Hepatocyte (in vitro differentiated cells): ENCODE results near the gene UNC13D. TPM values are rescaled to one million over a fixed set of nuclear protein-coding genes. Genes with fewer than 3 reads are reported as not detected.

Source experiments
- DNase-seq: peaks from one replicate; pipeline ENCODE4 v3.0.0-alpha.2; 2016; ENCODE audit warnings: low spot score
- H2AFZ ChIP-seq: fragments of 200-600 bp; sonication (generic); 2 replicates; pipeline ENCODE4 v1.6.0; 2016; ENCODE audit warnings: antibody characterized with exemption, mild to moderate bottlenecking
- H3K27ac ChIP-seq: fragments of 200-600 bp; sonication (generic); 2 replicates; pipeline ENCODE4 v1.5.1; 2016; ENCODE audit warnings: mild to moderate bottlenecking
- H3K27me3 ChIP-seq: fragments of 200-600 bp; sonication (generic); 2 replicates; pipeline ENCODE4 v1.6.1; 2016
- H3K36me3 ChIP-seq: fragments of 200-600 bp; sonication (generic); replicated peaks from 2 replicates; pipeline ENCODE4 v1.5.1; 2016; ENCODE audit warnings: low read depth; ENCODE audit not compliant: insufficient read depth
- H3K4me1 ChIP-seq: fragments of 200-600 bp; sonication (generic); 2 replicates; pipeline ENCODE4 v1.5.1; 2016; ENCODE audit warnings: mild to moderate bottlenecking, moderate library complexity; ENCODE audit not compliant: insufficient read depth
- H3K4me2 ChIP-seq: fragments of 200-600 bp; sonication (generic); 2 replicates; pipeline ENCODE4 v1.6.0; 2016
- H3K4me3 ChIP-seq: fragments of 200-600 bp; sonication (generic); 2 replicates; pipeline ENCODE4 v1.5.1; 2016; ENCODE audit warnings: mild to moderate bottlenecking
- H3K79me2 ChIP-seq: fragments of 200-600 bp; sonication (generic); 2 replicates; pipeline ENCODE4 v1.6.0; 2017; ENCODE audit warnings: mild to moderate bottlenecking
- H3K9me2 ChIP-seq: fragments of 200-600 bp; sonication (generic); replicated peaks from 2 replicates; pipeline ENCODE4 v1.6.0; 2017; ENCODE audit warnings: mild to moderate bottlenecking; ENCODE audit not compliant: insufficient read depth
- H3K9me3 ChIP-seq: fragments of 200-600 bp; sonication (generic); 2 replicates; pipeline ENCODE4 v1.5.1; 2016; ENCODE audit warnings: low read depth, mild to moderate bottlenecking
- H4K20me1 ChIP-seq: fragments of 200-600 bp; sonication (generic); 2 replicates; pipeline ENCODE4 v1.6.0; 2016; ENCODE audit warnings: mild to moderate bottlenecking; ENCODE audit not compliant: insufficient read depth, poor library complexity, severe bottlenecking
- CTCF ChIP-seq: fragments of 200-600 bp; sonication (generic); IDR thresholded peaks from 2 replicates; pipeline ENCODE4 v1.5.1; 2016; ENCODE audit warnings: antibody characterized with exemption, mild to moderate bottlenecking; ENCODE audit not compliant: poor library complexity
- EZH2 ChIP-seq: fragments of 200-600 bp; sonication (generic); IDR thresholded peaks from 2 replicates; pipeline ENCODE4 v1.6.1; 2016; ENCODE audit warnings: antibody characterized with exemption, mild to moderate bottlenecking, borderline replicate concordance
- EZH2phosphoT487 ChIP-seq: fragments of 200-600 bp; sonication (generic); IDR thresholded peaks from one replicate; pipeline ENCODE4 v1.6.1; 2018; ENCODE audit warnings: antibody characterized with exemption, mild to moderate bottlenecking, low read depth, moderate library complexity; ENCODE audit not compliant: unreplicated experiment, severe bottlenecking
- whole genome bisulfite sequencing: methylation state at CpG from one replicate; pipeline ENCODE4 v1.1.6; 2016; ENCODE audit warnings: low lambda C conversion rate; ENCODE audit errors: missing lambda C conversion rate; 5-methylcytosine and 5-hydroxymethylcytosine counted together
- polyA plus RNA-seq: library from polyadenylated mRNA; unstranded; fragments of >200 nt; fragmentation: Nextera tagmentation; extraction: Ambion mirVana; gene quantifications from 2 replicates; pipeline ENCODE4 v1.2.1, GENCODE V29; 2016
- total RNA-seq: library from RNA; depleted of rRNA; stranded (reverse); fragments of >200 nt; gene quantifications from 2 replicates; pipeline ENCODE4 v1.2.3, GENCODE V29; 2014

Gene UNC13D
- total and polyA plus RNA-seq, 2 experiments from 2014 or later, result 2.2 to 8.8 TPM

- Histone ChIP-seq H3K9me2 (no peaks in the 10 kb centered on the region), H3K4me2 (no peak overlapping the region), H3K9me3 (no peaks in the 10 kb centered on the region), H3K4me1 (peaks cover 21% of the 10 kb centered on the region), H3K79me2 (peaks cover 19% of the 10 kb centered on the region), H4K20me1 (no peaks in the 10 kb centered on the region), H3K4me3 (no peak overlapping the region), H3K27ac (no peak overlapping the region), H3K36me3 (no peaks in the 10 kb centered on the region), H2AFZ (no peak overlapping the region), H3K27me3 (no peaks in the 10 kb centered on the region)
- WGBS, result 97% methylated on average over 11 of the region's 11 CpGs
- DNase-seq, result no peak
- TF ChIP-seq EZH2phosphoT487 (no peak), EZH2 (no peak), CTCF (no peak)
Measured at GRCh38 chr17:75849279-75849646, 5.1 kb upstream of the UNC13D start.

GRCh38 chr17:75848523-75849278, 4.5 kb upstream of the UNC13D start:
- peaks cover 22% of the 10 kb centered on the region for H3K4me1 ChIP-seq

GRCh38 chr17:75847614-75848522, 3.7 kb upstream of the UNC13D start:
- no peak overlapping the region for H3K4me3 ChIP-seq
- no peaks in the 10 kb centered on the region for H3K9me3 ChIP-seq
- WGBS, result 91% methylated on average over 24 of the region's 25 CpGs
- no peak for TF ChIP-seq CTCF
- TF ChIP-seq EZH2, result no peak
- TF ChIP-seq EZH2phosphoT487, result no peak
- no peaks in the 10 kb centered on the region for H3K9me2 ChIP-seq
- peaks cover 7% of the 10 kb centered on the region for H3K79me2 ChIP-seq
- H3K27ac ChIP-seq, result no peak overlapping the region
- H3K4me2 ChIP-seq, result no peak overlapping the region
- no peak overlapping the region for H2AFZ ChIP-seq
- DNase-seq, result no peak
- no peaks in the 10 kb centered on the region for H3K27me3 ChIP-seq
- H3K4me1 ChIP-seq, result peaks cover 22% of the 10 kb centered on the region
- H4K20me1 ChIP-seq, result no peaks in the 10 kb centered on the region
- H3K36me3 ChIP-seq, result no peaks in the 10 kb centered on the region

More at GRCh38 chr17:75848523-75849278, 4.5 kb upstream of the UNC13D start:
- TF ChIP-seq CTCF (peak; percentile 61), EZH2 (no peak)
- Histone ChIP-seq H3K4me2 (no peak overlapping the region), H3K27me3 (no peaks in the 10 kb centered on the region), H3K27ac (no peak overlapping the region), H2AFZ (no peak overlapping the region), H3K36me3 (no peaks in the 10 kb centered on the region), H3K9me2 (no peaks in the 10 kb centered on the region), H3K9me3 (no peaks in the 10 kb centered on the region), H4K20me1 (no peaks in the 10 kb centered on the region), H3K4me3 (no peak overlapping the region), H3K79me2 (peaks cover 16% of the 10 kb centered on the region)
- peak; percentile 86 for DNase-seq
- WGBS, result 64% methylated on average over 16 of the region's 16 CpGs
